ENCODE measurements around the gene C1GALT1C1L.
"Not testable (repeated sequence)": the region's sequence is repeated elsewhere in the genome, so short reads cannot be mapped to it uniquely, and the experiment has no call there.

C1GALT1C1L gene

DNA sequence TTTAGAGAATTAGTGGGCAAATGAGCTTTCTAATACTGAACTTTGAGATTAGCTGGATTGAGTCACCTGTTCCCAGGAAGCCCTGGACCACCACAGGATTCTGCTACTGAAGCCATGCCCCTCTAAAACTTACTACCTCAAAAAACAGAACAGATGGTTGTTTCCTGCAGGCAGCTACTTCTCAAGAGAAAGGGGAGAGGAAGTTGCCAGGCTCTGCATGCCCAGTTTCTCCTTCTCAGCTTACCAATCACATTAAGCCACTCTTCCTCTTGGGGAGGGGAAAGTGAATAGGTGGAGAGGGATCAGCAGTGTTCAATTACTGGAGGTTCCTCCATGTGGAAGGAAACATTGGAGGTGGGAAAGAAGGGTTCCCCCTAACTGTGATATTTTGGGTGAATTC lies 24.9 kb upstream of the C1GALT1C1L start:
- no peak overlapping the region for H3K4me3 ChIP-seq (ENCODE audit: low read depth, low read length)
- CTCF ChIA-PET, result no interaction called here
- TF ChIP-seq, protein P1, sequence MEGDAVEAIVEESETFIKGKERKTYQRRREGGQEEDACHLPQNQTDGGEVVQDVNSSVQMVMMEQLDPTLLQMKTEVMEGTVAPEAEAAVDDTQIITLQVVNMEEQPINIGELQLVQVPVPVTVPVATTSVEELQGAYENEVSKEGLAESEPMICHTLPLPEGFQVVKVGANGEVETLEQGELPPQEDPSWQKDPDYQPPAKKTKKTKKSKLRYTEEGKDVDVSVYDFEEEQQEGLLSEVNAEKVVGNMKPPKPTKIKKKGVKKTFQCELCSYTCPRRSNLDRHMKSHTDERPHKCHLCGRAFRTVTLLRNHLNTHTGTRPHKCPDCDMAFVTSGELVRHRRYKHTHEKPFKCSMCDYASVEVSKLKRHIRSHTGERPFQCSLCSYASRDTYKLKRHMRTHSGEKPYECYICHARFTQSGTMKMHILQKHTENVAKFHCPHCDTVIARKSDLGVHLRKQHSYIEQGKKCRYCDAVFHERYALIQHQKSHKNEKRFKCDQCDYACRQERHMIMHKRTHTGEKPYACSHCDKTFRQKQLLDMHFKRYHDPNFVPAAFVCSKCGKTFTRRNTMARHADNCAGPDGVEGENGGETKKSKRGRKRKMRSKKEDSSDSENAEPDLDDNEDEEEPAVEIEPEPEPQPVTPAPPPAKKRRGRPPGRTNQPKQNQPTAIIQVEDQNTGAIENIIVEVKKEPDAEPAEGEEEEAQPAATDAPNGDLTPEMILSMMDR (IDR thresholded peaks at IDR 0.05; ENCODE audit: insufficient read depth, low read length, missing control alignments), result no peak
- POLR2A ChIA-PET, result no interaction called here
- DNase-seq (ENCODE audit: low read depth, low spot score), result no peak

- POLR2A ChIA-PET, result no interaction called here
- H3K4me3 ChIP-seq (ENCODE audit: low read depth, low read length), result no peak overlapping the region
- CTCF ChIA-PET, result no interaction called here
- TF ChIP-seq, protein P1 (IDR thresholded peaks at IDR 0.05; ENCODE audit: insufficient read depth, low read length, missing control alignments), result no peak
- no peak for DNase-seq (ENCODE audit: low read depth, low spot score)
Measured at GRCh38 chr2:43699761-43700160, 23.5 kb upstream of the C1GALT1C1L start.

DNA sequence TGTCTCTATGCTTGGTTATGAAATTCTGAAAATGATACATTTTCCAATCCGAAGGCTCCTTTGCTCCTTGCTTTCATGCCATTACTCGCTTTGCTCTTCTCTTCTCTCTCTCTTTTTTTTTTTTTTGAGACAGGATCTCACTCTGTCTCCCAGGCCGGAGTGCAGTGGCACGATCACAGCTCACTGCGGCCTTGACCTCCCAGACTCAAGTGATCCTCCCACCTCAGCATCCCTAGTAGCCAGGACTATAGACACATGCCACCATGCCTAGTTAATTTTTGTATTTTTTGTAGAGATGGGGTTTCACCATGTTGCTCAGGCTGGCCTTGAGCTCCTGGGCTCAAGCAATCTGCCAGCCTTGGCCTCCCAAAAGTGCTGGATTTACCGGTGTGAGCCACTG lies 21.9 kb upstream of the C1GALT1C1L start:
- DNase-seq (ENCODE audit: low read depth, low spot score); H3K4me3 ChIP-seq (ENCODE audit: low read depth, low read length); CTCF ChIA-PET; POLR2A ChIA-PET: not testable (repeated sequence)

DNA sequence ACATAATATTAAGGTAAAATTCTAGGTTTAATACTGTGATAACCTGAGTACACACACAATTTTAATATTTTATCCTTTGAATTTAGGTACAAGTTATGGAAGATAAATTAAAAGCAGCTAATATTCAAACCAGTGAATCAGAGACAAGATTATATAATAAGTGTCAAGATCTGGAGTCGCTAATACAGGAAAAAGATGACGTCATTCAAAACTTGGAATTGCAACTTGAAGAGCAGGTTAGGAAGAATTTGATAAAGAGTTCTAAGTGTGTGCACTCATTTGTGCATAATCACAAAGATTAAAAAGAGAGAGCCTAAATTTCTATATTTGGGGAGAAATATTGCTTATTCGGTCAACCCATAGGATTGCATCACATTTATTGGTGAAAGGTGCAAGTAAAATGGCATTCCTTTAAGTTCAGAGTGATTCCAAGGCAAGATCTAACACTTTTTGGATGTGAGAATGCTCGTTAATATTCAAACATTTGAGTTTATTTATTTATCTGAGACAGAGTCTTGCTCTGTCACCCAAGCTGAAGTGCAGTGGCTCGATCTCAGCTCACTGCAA lies 16.3 kb upstream of the C1GALT1C1L start:
- TF ChIP-seq, protein P1 (IDR thresholded peaks at IDR 0.05; ENCODE audit: insufficient read depth, low read length, missing control alignments), result no peak
- ChIA-PET POLR2A (no interaction called here), CTCF (no interaction called here)
- no peak for DNase-seq (ENCODE audit: low read depth, low spot score)
- no peak overlapping the region for H3K4me3 ChIP-seq (ENCODE audit: low read depth, low read length)

GRCh38 chr2:43689999-43690398 lies 13.8 kb upstream of the C1GALT1C1L start:
- TF ChIP-seq, protein P1 (IDR thresholded peaks at IDR 0.05; ENCODE audit: insufficient read depth, low read length, missing control alignments), result no peak
- DNase-seq (ENCODE audit: low read depth, low spot score), result no peak
- no peak overlapping the region for H3K4me3 ChIP-seq (ENCODE audit: low read depth, low read length)
- ChIA-PET POLR2A (no interaction called here), CTCF (no interaction called here)

GRCh38 chr2:43685357-43685756 lies 9.1 kb upstream of the C1GALT1C1L start:
- DNase-seq (ENCODE audit: low read depth, low spot score), result no peak
- TF ChIP-seq, protein P1 (IDR thresholded peaks at IDR 0.05; ENCODE audit: insufficient read depth, low read length, missing control alignments), result no peak
- H3K4me3 ChIP-seq (ENCODE audit: low read depth, low read length), result no peak overlapping the region
- POLR2A ChIA-PET, result no interaction called here
- CTCF ChIA-PET, result no interaction called here

DNA sequence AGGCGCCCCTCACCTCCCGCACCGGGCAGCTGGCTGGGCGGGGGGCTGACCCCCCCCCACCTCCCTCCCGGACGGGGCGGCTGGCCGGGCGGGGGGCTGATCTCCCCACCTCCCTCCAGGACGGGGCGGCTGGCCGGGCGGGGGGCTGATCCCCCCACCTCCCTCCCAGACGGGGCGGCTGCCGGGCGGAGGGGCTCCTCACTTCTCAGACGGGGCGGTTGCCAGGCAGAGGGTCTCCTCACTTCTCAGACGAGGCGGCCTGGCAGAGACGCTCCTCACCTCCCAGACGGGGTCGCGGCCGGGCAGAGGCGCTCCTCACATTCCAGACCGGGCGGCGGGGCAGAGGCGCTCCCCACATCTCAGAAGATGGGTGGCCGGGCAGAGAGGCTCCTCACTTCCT lies 1.6 kb upstream of the C1GALT1C1L start:
- POLR2A ChIA-PET; CTCF ChIA-PET; H3K4me3 ChIP-seq (ENCODE audit: low read depth, low read length); DNase-seq (ENCODE audit: low read depth, low spot score): not testable (repeated sequence)

All from AG04449 (cell line).